DMS79 (cell line): ENCODE measurements around the gene MYO6.
"Not testable (repeated sequence)": the region's sequence is repeated elsewhere in the genome, so short reads cannot be mapped to it uniquely, and the experiment has no call there.

Source experiments
- DNase-seq: peaks from one replicate; lab custom pipeline; 2025; lab: John Stamatoyannopoulos, UW

MYO6 gene

DNA sequence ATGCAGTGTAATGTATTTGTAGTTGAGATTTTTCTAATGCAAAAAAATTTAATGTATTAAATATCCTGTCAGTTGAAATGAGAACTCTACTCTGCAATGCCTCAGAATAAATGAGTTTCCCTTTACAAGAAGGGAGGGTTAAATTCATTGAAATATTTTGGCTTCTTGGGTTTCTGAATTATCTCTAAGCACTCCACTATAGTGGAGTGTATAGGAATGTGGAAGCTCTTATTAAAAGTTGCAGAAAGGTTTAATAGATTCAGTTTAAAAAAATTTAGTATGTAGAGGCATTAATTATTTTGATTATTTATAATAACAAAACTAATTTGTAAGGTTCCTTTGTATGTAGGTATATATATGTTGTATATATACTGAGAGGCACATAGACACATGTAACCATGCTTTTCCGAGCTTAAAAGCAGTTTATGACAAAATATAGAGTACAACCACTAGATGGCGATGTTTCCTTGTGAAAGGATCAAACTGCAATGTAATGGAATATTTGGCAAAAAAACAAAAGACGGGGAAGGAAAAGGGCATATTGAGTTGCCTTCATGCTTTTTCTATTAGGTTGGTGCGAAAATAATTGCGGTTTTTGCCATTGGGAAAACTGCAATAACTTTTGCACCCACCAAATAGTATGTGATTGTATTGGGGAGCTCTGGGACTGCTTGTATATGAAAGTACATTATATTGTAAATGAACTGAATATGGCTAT, 144.2 kb downstream of the MYO6 start:
- peak; percentile 26 for DNase-seq

DNA sequence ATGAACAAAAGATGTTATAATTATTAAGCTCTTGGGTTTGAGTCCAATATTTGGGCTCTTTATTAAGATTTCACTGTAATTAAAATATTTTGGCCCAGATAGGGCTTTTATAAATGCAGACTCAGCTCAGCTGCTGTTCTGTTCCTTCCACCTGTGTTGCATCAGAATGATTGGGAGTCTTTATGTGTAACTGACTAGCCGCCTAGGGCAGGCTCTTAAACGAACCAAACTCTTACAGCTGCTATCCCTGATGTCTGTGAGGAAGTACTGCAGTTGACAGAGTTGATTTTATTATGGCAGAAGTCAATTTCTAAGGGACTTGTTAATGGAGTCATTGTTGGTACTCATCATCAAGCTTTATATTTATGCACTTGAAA, 144.7 kb downstream of the MYO6 start:
- DNase-seq: no peak

DNA sequence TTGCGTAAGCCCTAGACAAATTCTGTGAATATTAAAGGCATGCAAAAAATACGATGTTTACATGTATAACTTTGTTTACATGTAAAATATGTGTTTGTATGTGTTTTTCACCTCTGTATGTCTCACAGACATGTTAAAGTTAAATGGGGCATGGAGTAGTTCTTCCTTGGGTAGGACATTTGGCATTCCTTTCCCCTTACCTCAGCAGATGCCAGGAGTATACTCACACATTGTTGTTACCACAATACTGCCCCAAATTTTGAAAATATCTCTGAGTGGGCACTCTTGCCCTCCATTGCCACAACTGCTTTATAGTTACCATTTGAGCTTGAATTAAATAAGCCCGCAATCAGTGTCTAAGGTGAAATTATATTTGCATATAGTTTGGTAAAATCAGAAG, 147.5 kb downstream of the MYO6 start:
- no peak for DNase-seq

DNA sequence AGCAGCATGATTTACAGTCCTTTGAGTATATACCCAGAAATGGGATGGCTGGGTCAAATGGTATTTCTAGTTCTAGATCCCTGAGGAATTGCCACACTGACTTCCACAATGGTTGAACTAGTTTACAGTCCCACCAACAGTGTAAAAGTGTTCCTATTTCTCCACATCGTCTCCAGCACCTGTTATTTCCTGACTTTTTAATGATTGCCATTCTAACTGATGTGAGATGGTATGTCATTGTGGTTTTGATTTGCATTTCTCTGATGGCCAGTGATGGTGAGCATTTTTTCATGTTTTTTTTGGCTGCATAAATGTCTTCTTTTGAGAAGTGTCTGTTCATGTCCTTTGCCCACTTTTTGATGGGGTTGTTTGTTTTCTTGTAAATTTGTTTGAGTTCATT, 151.2 kb downstream of the MYO6 start:
- not testable (repeated sequence) for DNase-seq

DNA sequence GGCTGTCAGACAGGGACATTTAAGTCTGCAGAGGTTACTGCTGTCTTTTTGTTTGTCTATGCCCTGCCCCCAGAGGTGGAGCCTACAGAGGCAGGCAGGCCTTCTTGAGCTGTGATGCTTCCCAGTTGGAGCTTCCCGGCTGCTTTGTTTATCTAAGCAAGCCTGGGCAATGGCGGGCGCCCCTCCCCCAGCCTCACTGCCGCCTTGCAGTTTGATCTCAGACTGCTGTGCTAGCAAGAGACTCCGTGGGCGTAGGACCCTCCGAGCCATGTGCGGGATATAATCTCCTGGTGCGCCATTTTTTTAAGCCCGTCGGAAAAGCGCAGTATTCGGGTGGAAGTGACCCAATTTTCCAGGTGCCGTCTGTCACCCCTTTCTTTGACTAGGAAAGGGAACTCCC, 156.1 kb downstream of the MYO6 start:
- DNase-seq: not testable (repeated sequence)

DNA sequence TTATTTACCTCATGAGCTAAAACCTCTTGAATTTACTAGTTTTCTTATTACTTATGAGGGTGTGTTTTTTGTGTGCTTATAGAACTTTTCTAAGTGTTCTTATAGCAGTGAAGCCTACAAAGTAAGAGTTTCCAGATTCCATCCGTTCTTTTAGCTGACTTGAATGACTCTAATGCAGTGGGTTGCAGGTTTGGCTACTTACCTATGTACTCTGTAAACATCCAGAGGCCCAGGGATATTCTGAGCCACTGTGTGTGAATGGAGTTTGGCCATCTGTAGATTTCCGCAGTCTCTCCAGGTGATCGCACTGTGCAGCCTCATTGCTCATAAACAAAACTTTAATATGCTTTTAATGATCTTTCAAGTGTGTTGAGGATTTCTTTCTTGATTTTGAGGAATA, 157.8 kb downstream of the MYO6 start:
- DNase-seq: no peak

DNA sequence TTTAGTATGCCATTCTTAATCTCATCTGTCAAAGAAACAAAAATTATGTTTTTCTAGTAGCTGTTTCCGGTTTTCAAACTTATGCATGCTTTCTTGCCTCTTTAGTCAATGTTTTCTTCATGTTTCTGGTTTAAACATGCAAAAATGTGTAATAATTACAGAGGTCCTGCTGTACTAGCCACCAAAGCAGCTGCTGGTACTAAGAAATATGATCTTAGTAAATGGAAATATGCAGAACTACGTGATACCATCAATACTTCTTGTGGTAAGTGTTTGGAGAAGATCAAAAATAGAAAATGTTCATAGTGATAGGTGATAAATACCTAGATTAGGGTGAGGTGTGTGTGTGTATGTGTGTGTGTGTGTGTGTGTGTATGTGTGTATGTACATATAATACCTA, 158.4 kb downstream of the MYO6 start:
- DNase-seq: no peak

DNA sequence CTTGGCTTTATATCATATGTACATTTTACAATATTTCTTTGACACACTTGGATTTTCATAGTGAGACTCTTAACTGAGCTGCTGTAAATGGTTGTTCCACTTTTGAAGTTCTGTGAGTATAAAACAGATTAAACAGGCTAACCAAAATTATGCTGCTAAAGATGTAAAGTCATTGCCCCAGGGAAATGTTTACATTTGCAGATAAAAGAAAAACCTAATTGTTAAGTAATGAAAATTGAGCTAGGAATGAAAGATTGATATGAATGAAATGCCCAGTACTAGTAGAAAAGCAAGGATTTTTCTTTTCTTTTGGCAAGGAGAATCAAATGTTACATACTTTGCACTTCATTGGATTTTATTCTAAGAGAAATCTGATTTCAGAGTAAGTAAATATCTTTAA, 164.0 kb downstream of the MYO6 start:
- DNase-seq: no peak

DNA sequence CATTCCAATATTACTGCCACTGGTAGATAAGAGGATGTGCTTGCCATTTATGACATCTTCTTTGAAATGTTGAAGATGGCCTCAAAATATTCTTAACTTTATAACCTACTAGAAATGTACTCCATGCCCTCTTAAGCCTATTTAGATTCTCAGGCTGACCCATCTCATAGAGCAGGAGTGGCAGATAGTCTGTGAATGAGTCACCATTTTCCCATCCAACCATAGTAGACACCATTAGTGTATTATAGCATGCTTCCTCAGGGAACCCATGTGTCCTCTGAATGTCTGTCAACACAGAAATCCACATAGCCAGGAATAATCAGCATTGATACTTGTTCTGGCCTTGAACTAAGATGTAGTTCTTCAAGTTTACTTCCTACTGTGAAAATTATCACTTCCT, 173.2 kb downstream of the MYO6 start:
- DNase-seq: no peak

DNA sequence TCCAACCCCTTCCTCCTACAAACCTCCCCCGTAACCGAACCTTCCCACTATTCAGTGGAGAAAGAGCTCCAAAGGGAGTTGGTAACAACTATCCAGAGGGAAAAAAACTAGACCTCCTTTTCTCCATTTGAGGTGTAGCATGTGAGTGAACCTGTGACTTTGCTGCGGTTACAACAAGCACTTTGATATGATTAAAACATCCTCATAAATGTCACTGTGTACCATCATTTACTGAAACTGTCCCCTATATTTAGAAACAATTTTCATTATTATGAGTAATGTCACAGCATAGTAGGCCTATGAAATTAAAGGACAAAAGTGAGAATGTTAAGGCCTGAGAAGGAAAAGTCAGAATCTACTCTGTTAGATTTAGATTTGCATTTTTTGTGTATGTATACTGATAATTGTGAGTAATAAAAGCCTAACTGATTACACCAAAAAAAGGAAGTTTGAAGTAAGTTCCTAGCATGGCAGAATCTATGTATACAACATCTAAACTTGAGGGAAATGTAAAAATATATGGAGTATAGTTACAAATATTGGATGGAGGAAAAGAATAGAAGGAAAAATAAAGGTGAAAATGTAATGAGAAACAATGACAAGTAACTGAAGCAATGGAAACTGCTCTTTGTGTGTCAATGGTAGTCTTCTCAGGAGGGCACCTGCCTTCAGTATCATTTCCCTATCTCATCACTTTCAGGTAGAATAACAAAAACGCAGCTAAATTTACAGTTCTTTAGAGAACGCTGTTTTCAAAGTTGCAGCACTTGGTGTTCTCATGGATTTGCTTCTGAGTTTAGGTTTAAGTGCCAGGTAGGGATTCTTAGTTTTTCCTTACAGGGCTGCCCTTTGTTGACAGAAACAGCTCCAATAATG, 177.5 kb downstream of the MYO6 start:
- DNase-seq: no peak

DNA sequence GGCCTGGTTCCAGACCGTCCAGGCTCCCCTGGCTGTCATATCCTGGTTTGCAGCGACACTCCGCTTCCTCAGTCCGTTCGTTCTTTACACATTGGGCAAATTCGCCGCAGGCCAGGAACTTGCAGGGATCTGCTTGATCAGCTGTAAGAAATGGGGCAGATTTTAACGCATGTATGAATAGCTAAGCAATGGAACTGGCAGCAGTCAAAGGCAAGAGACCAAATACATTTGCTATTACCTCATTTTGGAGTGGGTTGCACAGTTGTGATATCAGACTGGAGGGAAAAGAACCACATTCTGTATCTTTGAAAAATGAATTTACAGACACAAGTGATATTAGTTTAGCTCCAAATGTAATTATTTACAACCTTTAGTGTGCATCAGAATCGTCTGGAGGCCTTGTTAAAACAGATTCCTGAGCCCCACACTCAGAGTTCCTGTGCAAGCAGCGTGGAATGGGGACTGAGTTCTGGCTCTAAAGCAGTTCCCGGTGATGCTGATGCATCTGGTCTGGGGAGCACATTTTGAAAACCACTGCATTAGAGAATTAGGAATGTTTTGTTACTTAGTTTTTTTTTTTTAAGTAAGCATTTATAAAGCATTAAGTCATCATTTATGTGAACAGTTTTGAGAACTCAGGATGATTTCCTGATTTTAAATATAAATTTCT, 182.1 kb downstream of the MYO6 start:
- no peak for DNase-seq

DNA sequence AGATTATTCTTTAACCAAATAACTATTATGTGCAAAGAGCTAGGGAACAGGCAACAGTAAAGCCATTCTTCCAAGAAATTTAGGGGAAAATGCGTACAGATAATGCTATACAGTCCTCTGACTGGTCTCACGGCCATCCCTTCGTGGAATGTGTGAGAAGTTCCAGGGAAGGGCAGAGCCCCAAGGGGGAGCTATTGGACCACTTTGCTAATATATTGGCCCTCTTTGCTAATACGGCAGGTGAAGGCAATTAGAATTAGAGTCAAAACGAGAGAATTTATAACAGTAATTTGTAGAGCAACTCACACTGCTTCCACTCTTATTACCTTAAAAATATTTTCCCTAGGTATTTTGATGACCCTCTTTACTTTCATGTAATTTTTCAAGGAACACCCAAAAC, 183.0 kb downstream of the MYO6 start:
- DNase-seq: no peak

DNA sequence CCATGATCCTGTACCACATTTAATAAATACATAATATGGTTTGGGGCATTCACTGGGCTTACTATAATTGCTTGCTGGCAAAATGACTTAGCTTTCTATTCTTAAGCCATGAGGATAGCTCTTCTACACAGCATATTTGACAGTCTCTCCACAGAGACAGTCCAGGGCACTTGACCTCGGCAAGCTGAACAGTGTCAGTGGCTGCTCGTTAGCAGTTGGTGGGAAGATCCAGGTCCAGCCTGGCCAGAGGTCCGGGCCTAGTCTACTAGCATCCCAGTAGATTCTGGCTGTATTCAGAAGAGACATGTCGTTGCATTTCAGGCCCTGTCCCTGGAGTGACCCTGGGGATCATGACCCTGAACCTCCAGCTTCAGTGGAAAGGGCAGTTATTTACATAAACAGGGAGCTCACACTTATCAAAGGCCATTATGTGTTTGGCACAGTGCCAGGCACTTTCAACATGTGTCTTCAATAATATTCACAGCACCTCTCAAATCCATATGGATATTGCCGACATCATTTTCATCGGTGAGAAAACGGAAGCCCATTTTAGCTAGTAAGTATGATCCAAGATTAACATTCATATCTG, 184.4 kb downstream of the MYO6 start:
- DNase-seq: no peak

DNA sequence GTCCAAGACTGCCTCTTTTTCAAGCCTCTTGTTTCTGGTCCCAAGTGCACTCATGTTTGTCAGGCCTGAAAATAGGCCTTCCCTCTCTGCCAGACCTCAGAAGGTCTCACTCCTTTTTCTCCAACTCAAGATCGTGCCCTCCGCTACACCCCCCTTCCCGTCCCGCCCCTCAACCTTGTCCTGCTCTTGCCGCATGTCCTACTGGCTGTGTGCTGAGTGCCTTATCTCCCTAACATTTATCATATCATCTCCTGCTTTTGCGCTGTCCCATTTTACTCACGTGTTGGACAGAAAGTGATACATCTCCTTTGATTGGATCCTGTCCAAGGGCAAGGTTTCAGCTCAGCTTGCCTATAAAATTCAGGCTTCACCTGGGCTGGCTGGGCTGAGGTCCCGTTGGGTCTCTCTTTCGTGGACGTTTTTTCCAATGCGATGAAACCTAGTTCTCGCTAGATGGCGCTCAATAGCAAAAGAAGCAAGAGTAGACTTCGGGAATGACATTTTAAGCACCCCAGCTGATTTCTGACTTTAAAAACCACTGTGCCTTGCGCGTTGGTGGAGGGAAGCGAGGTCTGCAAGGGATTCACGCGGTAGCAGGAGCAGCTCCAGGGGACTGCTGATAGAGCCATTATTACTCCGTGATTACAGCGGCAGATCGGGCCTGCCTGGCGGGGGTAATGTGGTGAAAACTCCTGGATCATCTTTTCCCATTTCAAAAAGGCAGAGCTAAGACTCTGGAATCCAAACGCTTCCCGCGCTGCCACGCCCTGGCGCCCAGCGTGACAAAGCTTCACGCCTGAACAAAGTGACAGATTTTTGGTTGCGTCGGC, 185.8 kb downstream of the MYO6 start:
- peak; percentile 65 for DNase-seq

DNA sequence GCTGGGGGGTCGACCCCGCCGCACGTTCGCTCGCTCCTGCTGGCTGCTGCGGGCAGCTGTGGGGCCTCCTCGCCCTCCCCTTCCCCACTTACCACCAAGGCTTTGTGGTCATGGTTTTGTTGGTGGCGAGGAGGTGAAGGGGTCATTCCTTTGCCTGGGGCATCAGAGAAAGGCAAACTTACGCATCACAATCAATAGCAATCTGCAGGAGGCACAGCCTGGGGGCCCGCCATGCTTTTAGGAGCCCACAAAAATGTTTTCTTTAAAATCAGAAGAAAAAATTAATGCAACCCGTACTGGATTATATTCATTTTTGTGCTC, 186.4 kb downstream of the MYO6 start:
- no peak for DNase-seq

DNA sequence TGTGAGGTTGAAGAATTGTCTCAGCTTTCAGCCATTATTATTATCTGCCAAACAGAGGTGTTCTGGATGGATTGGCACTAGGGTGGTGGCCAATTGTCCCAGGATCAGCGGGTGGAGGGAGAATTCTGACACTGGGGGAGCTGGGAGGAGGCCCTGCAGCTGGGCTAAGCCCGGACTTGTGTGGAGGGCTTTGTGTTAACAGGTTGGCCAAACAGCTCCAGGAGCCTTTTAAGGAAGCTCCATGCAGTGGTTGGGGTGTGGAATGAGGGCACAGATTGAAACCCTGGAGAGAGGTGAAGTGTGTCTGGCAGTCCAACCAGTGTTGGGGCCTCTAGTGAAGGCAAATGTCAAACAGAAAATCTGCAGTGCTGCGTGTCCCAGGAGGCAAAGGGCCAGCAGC, 187.6 kb downstream of the MYO6 start:
- no peak for DNase-seq

DNA sequence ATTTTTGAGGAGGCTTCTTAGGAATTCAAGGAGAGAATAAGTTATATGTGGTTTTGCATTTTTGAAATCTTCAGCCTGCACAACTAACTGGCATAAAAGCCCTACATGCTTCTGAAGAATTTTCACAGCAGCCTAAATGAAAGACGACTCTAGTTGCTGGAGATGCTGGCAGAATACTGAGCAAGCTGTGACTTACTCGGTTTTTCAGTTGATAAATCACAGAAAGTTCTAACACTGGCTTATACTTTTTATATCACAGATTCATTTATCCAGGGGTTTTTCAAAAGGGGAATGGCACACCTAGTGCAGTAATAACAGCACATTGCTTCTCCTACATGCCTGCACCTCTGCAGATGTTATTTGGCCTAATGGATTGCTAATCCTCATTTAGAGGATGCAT, 188.8 kb downstream of the MYO6 start:
- no peak for DNase-seq

DNA sequence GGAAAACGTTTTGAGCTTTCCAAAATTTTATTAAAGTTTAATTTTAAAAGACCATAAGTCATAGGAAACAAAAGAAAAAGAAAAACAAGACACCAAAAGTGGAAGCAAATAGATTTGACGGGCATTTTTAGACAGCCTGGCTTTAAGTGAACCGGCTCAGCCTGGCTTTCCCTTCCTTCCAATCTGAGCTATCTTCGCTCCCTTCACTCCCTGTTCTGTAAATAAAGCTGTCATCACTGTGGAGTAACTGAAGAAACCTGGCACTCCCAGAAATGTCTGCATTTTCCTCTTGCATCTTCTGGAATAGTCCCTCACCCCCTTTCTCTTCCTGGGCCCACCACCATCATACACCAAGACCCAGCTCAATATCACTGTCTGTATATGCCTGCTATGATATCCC, 191.5 kb downstream of the MYO6 start:
- no peak for DNase-seq

DNA sequence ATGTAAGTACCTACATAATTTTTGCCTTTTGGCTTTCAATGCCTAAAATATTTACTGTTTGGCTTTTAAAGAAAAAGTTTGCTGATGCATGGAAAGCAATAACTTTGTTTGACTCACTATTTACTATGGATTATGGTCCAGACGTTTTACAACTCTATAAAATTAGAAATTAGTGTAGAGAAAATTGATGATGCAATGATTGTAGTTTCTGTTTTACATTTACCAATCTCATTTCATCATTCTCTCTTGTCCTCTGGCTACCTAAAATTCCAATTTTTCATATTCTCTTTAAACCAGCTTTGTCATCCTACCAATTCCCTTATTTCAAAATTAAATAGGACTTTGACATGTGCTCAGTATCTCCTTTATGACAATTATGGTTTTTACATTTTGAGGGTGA, 192.5 kb downstream of the MYO6 start:
- no peak for DNase-seq

DNA sequence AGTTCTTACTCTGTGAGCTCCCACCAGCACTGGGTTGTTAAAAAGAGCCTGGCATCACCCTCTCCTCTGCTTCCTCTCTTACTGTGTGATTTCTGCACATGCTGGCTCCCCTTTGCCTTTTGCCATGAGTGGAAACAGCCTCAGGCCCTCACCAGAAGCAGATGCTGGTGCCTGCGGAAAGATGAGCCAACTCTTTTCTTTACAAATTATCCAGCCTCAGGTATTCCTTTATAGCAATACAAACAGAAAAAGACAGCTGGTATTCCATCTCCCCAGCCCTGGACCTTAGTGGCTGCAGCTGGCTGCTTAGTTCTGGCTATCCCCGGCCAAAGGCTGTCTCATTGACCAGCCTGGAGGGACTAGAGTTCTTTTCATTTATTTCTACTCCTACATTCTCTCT, 194.3 kb downstream of the MYO6 start:
- DNase-seq: no peak

DNA sequence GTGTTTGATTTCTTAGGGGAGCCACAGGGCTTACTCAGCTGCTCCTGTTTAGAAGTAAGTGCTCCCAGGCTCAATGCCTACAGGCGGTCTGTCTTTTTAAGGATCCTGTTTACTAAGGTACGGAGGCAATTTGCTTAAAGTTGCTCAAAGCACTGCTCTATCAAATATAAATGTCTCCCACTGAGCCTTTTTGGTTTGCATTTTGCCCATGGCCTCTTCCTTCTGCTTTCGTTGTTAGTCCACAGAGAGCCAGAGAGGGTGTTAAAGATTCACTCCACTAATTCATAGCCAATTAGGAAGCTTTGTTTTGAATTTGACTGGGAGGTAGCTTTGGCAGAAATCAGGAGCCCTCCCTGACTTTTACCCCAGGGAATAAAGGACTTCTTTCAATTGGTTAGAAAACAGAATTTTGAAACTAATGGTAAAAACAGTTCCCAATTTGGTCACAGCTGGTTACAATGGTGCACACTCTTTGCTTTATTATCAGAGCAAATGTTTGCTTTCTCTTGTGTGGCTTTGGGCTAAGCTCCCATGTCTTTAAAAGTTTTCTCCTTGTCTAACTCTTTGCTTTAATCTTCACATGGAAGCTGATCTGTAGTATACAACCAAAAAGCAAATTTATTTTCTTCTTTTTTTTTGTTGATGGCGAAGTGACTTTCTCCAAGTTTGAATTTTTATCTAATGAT, 197.2 kb downstream of the MYO6 start:
- no peak for DNase-seq
